Measurements from ENCODE around the gene GRHL3.

GRHL3 gene

GRCh38 chr1:24292887-24293286 lies 26.3 kb upstream of the GRHL3 start:
- in situ Hi-C loops (cut with MboI; ENCODE audit: low sequenced_read_pairs) = no loop called here

GRCh38 chr1:24293392-24294227 lies 25.5 kb upstream of the GRHL3 start:
- in situ Hi-C loops (cut with MboI; ENCODE audit: low sequenced_read_pairs) = no loop called here

DNA sequence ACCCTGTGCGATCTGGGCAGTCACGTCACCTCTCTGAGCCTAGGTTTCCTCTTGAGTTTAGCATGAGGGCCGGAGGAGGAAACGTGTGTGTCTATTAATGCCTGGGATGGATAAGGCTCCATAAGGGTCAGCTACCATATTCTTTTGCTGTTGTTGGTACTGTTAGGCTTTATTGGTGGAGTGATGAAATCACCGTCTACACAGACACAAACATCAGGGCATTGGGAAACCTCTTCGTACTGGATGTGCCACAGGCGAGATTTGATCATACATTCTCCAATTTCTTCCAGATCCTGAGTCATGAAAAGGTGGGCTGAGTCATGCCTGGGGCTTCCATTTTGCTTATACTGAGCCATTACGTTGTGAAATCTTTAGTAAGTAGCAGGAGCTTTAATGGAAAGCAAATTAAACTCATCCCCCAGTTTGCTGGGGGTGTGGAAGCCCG lies 24.9 kb upstream of the GRHL3 start:
- in situ Hi-C loops (cut with MboI; ENCODE audit: low sequenced_read_pairs) = no loop called here

DNA sequence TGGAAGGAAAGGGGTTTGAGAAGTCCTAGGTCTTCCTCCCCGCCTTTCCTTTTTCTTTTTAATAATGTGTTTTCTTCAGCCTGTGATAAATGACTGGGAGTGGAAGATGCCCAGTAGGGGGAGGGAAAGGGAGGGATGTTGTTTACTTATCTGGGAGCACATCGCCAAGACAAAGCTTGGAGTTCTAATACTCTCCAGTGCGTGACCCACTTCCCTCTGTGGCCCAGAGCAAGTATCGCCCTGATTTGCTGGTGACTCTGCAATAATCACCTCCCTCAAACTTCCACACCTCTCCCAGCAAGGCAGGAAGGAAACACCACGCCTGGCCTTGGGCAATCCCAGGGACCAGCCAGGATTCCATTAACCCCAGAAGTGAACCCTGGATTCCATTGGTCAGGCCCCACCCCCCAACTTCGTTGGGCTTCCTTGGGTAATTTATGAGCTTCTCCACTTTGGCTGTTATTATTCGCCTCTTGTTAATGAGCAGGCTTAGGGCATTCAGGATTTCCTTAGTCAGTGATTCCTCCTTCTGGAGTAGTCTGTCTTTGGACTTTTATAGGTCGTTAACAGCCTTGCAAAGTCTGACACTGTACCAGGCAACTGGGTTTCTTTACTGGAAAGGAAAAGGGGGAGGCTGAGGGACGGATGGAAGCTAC lies 24.3 kb upstream of the GRHL3 start:
- in situ Hi-C loops (cut with MboI; ENCODE audit: low sequenced_read_pairs) = no loop called here

DNA sequence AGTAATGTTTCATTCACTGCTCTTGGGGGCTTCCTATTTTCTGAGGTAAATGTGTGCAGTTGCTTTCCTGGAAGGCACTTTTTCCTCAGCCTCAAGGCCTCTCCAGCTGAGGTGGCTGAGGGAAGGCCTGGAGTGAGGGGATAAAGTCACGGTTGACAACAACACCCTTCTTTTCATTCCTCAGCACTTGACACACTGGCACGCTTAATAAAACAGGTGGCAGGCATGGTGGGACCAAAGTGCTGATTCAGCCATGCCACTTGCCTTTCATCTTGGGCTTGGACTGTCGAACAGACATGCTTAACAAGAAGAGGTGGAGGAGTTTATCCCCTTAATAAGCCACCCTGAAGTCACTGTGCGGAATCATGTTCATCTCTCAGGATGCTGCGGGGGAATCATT lies 23.6 kb upstream of the GRHL3 start:
- in situ Hi-C loops (cut with MboI; ENCODE audit: low sequenced_read_pairs) = no loop called here

GRCh38 chr1:24297187-24297851 lies 21.8 kb upstream of the GRHL3 start:
- in situ Hi-C loops (cut with MboI; ENCODE audit: low sequenced_read_pairs) = no loop called here

GRCh38 chr1:24297852-24298232 lies 21.3 kb upstream of the GRHL3 start:
- in situ Hi-C loops (cut with MboI; ENCODE audit: low sequenced_read_pairs) = no loop called here

- in situ Hi-C loops (cut with MboI; ENCODE audit: low sequenced_read_pairs) = no loop called here
Observed at GRCh38 chr1:24298606-24299005, 20.6 kb upstream of the GRHL3 start.

GRCh38 chr1:24299901-24300300 lies 19.3 kb upstream of the GRHL3 start:
- in situ Hi-C loops (cut with MboI; ENCODE audit: low sequenced_read_pairs) = no loop called here

GRCh38 chr1:24300971-24301784 lies 18.0 kb upstream of the GRHL3 start:
- in situ Hi-C loops (cut with MboI; ENCODE audit: low sequenced_read_pairs) = no loop called here

- in situ Hi-C loops (cut with MboI; ENCODE audit: low sequenced_read_pairs) = no loop called here
Observed at GRCh38 chr1:24301785-24302175, 17.4 kb upstream of the GRHL3 start.

DNA sequence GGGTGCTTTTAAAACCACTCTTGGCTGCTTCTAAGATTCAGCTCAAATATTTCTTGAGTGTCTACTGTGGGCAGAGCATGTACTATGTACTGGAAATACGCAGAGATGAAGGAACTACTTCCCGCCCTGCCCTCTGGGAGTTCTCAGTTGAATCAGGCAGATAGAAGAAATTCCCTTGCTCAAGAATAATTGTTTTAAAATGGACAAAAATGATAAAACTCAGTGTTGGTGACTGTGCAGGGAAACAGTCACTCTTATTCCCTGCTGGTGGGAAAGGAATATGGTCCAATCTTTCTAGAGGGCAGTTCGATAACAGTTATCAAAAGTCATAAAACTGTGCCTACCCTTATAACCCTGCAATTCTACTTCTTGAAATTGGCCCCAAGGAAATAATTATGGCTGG lies 16.9 kb upstream of the GRHL3 start:
- in situ Hi-C loops (cut with MboI; ENCODE audit: low sequenced_read_pairs) = no loop called here

GRCh38 chr1:24303600-24303999 lies 15.6 kb upstream of the GRHL3 start:
- in situ Hi-C loops (cut with MboI; ENCODE audit: low sequenced_read_pairs) = no loop called here

- in situ Hi-C loops (cut with MboI; ENCODE audit: low sequenced_read_pairs) = no loop called here
Observed at GRCh38 chr1:24304763-24305162, 14.4 kb upstream of the GRHL3 start.

DNA sequence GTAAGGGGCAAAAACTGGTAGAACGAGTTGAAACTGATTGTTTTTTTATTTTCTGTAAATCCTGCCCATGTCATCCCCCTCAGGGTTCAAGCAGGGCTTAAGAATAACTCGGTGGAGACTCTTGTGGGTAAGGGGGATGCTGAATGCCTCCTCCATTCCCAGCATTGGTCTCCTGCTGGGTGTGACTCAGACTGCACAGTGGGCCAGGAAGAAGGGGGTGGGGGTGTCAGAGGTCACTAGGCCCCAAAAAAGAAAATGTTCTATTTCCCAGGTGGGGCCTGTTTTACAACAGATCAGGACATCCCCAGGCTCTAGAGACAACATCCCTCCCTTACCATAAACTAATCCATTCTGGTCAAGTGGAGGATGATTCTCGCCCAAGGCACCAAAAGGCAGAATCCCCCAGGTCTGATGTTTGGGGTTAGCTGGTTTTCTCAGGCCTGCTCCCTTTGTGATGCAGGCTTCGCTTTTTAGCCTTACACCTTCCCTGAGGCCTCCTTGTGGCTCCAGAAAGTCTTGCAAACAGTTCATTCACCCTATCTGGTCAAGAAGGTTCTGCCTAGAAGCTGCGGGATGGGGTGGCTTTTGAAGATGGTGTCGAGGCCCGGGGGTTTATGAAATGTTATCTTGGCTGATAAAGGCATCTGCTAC lies 10.7 kb upstream of the GRHL3 start:
- in situ Hi-C loops (cut with MboI; ENCODE audit: low sequenced_read_pairs) = no loop called here

DNA sequence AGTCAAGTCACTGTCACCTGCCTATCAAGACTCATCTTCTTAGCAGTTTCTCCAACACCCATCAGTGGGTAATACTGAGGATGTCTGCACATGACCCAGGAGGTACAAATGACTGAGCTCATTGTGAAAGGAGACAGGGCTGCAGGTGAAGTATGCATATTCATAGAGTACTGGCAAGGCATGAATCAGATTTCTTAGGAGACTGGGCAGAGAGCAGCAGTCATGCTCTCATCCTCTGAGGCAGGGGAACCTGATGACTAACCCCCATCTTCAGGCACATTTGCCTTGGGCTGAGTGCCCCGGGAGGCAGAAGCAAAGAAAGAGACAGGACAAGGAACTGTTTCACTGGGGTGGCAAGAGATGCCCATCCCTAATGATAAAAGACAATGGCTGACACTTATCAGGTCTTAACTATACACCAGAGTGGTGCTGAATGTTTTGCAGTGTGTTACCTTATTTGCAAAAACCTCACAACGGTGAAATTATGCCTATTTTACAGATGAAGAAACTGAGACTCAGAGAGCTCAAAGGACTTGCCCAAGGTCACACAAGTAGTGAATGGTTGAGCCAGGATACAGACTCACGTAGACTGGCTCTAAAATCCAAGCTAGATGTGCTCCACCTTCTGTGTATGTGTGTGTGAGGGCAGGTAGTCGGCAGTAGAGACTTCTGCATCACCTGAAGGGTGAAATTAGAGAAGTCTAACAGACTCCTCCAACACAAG lies 9.2 kb upstream of the GRHL3 start:
- in situ Hi-C loops (cut with MboI; ENCODE audit: low sequenced_read_pairs) = no loop called here

- in situ Hi-C loops (cut with MboI; ENCODE audit: low sequenced_read_pairs) = no loop called here
Observed at GRCh38 chr1:24311234-24311633, 7.9 kb upstream of the GRHL3 start.

DNA sequence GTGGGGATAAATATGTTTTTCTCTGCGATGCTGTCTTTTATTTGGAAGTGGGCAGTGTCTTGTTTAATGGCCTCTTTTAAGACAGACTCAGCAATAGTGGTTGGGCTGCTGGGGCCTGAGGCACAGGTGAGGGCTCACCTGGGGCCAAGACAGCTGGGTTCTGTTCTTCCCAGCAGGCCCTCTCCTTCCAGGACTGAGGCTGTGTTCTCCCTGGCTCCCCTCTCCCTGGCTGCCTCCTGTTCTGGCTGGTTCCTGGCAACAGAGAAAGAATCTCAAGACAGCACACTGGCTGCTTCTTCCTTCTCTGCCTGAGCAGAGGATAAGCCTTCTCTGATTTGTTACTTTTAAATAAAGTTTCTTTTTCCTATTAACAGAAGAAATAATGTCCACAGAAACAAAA lies 7.4 kb upstream of the GRHL3 start:
- in situ Hi-C loops (cut with MboI; ENCODE audit: low sequenced_read_pairs) = no loop called here

GRCh38 chr1:24315391-24315790 lies 3.8 kb upstream of the GRHL3 start:
- in situ Hi-C loops (cut with MboI; ENCODE audit: low sequenced_read_pairs) = no loop called here

DNA sequence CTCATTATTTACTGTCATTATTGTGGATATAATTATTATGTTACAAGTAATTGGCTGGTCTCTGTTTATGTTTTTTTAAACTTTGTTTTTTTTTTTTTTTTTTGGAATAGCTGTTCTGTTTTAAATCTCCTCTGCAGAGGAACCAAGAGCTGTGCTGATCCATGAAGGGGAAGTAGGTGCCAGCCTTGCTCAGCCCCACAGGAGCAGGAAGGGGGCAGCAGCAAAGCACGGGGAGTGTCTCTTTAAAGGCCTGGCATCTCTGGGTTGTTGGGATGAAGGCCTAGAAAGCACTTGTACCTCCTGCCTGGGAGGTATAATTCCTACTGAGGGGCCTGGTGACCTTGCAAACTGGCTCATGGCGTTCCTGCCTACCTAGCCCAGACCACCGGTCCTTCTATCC lies 2.5 kb upstream of the GRHL3 start:
- in situ Hi-C loops (cut with MboI; ENCODE audit: low sequenced_read_pairs) = no loop called here

Data from HL-60/S4 (cell line).